ENCODE data around the gene GALNTL6. TPM values are rescaled to one million over a fixed set of nuclear protein-coding genes. Genes with fewer than 3 reads are reported as not detected.

Gene GALNTL6
- total RNA-seq, 1 experiment from 2014 or later: not detected

DNA sequence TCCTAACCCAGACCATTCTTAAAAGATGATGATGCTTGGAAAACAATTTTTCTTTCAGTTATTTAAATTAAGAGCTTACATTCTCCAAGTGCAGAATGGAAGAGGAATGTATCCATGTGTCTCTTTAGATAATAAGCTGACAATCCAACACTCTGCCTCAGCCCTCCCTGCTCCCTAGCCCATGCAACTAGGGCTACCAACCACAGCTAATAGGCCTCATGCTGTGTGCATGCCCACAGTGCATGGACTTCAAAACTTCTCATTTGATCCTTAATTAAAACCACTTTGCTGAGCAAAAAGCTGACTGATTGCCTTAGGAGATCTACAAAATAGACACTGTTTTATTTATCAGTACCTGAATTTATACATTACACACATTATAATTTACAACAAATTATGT lies 473.9 kb downstream of the GALNTL6 start:
- H2BK20ac ChIP-seq (ENCODE audit: low read depth, low read length, poor library complexity, severe bottlenecking): no peak overlapping the region
- no peak overlapping the region for H2BK12ac ChIP-seq (ENCODE audit: insufficient read length, low read depth, low read length)
- H4K8ac ChIP-seq (replicated peaks; ENCODE audit: insufficient read length, low read depth, low read length): no peak overlapping the region
- no peaks in the 10 kb centered on the region for H3K79me1 ChIP-seq (ENCODE audit: insufficient read depth, low read depth, low read length, poor library complexity, severe bottlenecking)
- no peak for DNase-seq
- no peaks in the 10 kb centered on the region for H3K79me2 ChIP-seq (ENCODE audit: insufficient read depth, low read length)
- H3K4me2 ChIP-seq (ENCODE audit: insufficient read depth, insufficient read length, low read length): no peak overlapping the region
- no peak overlapping the region for H3K4me3 Mint-ChIP-seq
- H2BK15ac ChIP-seq (ENCODE audit: low read depth, low read length): no peak overlapping the region
- H3K27me3 Mint-ChIP-seq (ENCODE audit: low read depth): no peaks in the 10 kb centered on the region
- H3K18ac ChIP-seq (ENCODE audit: insufficient read length, low read depth, low read length): no peak overlapping the region
- H2BK5ac ChIP-seq (ENCODE audit: insufficient read length, low read length): no peak overlapping the region
- no peak overlapping the region for H3K27ac Mint-ChIP-seq
- no peak overlapping the region for H2BK120ac ChIP-seq (ENCODE audit: low read depth, low read length, poor library complexity, severe bottlenecking)
- H2AFZ ChIP-seq (ENCODE audit: low read length): no peak overlapping the region
- H4K91ac ChIP-seq (ENCODE audit: insufficient read length, low read depth, low read length): no peak overlapping the region
- H2AK5ac ChIP-seq (ENCODE audit: insufficient read length, low read length): no peak overlapping the region
- H3K56ac ChIP-seq (ENCODE audit: insufficient read length, low read depth, low read length): no peak overlapping the region
- no peak overlapping the region for H3K23ac ChIP-seq (ENCODE audit: insufficient read length, low read depth, low read length)
- no peaks in the 10 kb centered on the region for H3K23me2 ChIP-seq (ENCODE audit: insufficient read length, low read depth, low read length, poor library complexity, severe bottlenecking)
- peaks cover 9 to 10% of the 10 kb centered on the region in 2 experiments; a peak in 3 of 4 replicates for H3K4me1 Mint-ChIP-seq
- H3K9ac ChIP-seq (ENCODE audit: extremely low read depth, insufficient read length, low read length): no peak overlapping the region
- TF ChIP-seq, protein P1, sequence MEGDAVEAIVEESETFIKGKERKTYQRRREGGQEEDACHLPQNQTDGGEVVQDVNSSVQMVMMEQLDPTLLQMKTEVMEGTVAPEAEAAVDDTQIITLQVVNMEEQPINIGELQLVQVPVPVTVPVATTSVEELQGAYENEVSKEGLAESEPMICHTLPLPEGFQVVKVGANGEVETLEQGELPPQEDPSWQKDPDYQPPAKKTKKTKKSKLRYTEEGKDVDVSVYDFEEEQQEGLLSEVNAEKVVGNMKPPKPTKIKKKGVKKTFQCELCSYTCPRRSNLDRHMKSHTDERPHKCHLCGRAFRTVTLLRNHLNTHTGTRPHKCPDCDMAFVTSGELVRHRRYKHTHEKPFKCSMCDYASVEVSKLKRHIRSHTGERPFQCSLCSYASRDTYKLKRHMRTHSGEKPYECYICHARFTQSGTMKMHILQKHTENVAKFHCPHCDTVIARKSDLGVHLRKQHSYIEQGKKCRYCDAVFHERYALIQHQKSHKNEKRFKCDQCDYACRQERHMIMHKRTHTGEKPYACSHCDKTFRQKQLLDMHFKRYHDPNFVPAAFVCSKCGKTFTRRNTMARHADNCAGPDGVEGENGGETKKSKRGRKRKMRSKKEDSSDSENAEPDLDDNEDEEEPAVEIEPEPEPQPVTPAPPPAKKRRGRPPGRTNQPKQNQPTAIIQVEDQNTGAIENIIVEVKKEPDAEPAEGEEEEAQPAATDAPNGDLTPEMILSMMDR (conservative IDR thresholded peaks at IDR 0.05): no peak
- H4K20me1 ChIP-seq (ENCODE audit: control insufficient read depth, insufficient read depth, insufficient read length): no peaks in the 10 kb centered on the region
- H3K27me3 ChIP-seq (ENCODE audit: insufficient read depth, low read length): no peaks in the 10 kb centered on the region
- no peaks in the 10 kb centered on the region; the same call in 1 of the 2 replicates for H3K4me1 ChIP-seq (ENCODE audit: insufficient read depth, low read length)
- no peak overlapping the region for H4K5ac ChIP-seq (ENCODE audit: insufficient read length, low read depth, low read length)
- H3K4ac ChIP-seq (ENCODE audit: low read depth, low read length): no peak overlapping the region
- no peak overlapping the region for H3K14ac ChIP-seq (ENCODE audit: insufficient read depth, low read length)
- H3K9me3 Mint-ChIP-seq: no peaks in the 10 kb centered on the region
- no peak overlapping the region for H3K27ac ChIP-seq (ENCODE audit: insufficient read length, low read depth, low read length)
- H3T11ph ChIP-seq (ENCODE audit: low read length): no peak overlapping the region
- no peaks in the 10 kb centered on the region for H3K9me3 ChIP-seq (ENCODE audit: control insufficient read depth, low read depth, low read length)
- no peaks in the 10 kb centered on the region for H3K36me3 Mint-ChIP-seq (ENCODE audit: insufficient read depth in 1 of 3, low read depth in 3 of 3)
